Sigmoid colon (tissue), 3 donors: ENCODE data around the gene CANT1.

Source experiments
- POLR2A ChIP-seq, 2 donors: fragments of 450-650 bp; IDR thresholded peaks; one replicate each; pipeline ENCODE4 v1.6.1; 2016; ENCODE audit warnings: antibody characterized with exemption in 2 of 2, mild to moderate bottlenecking in 2 of 2, moderate library complexity in 2 of 2
- TF ChIP-seq, protein P1 (sequence below), 4 experiments: fragments of 450-650 bp in 3 of 4; fragments of 200-600 bp in 1 of 4; IDR thresholded peaks; one replicate each; pipeline ENCODE4 v1.5.1; 2016 to 2019; ENCODE audit warnings: antibody characterized with exemption in 4 of 4, mild to moderate bottlenecking in 3 of 4, moderate library complexity in 2 of 4

DNA sequence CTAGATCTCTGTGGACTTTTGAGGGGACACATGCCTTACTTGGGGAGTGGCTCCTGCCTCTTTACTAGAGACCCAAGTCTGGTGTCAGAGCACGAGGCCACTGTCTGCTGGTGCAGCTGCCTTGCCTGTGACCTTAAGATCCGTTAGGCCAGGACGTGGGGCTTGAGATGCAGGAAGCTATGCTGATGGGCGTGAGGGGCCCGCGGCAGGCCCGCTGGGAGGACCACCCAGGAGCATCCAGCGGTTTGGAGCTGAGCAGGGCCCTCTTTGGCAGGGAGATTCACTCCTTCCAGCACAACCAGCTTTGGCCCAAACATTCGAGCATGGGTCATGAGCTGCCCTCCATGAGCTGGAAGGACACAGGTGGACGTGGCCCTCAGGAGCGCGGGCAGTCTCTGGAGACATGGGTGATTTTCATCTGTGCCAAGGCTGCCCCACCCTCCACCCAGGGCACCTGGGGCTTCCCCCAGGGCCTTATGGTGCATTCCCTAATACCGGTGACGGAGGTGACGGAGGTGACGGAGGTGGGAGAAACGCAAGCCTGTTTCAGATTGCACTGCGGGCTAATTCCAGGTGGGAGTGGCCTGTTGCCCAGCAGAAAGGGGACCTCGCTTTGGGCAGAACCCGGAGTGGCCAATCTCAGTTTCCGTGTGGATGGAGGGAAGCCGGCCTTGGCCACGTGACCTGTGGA, 42.5 kb downstream of the CANT1 start:
- TF ChIP-seq, protein P1, sequence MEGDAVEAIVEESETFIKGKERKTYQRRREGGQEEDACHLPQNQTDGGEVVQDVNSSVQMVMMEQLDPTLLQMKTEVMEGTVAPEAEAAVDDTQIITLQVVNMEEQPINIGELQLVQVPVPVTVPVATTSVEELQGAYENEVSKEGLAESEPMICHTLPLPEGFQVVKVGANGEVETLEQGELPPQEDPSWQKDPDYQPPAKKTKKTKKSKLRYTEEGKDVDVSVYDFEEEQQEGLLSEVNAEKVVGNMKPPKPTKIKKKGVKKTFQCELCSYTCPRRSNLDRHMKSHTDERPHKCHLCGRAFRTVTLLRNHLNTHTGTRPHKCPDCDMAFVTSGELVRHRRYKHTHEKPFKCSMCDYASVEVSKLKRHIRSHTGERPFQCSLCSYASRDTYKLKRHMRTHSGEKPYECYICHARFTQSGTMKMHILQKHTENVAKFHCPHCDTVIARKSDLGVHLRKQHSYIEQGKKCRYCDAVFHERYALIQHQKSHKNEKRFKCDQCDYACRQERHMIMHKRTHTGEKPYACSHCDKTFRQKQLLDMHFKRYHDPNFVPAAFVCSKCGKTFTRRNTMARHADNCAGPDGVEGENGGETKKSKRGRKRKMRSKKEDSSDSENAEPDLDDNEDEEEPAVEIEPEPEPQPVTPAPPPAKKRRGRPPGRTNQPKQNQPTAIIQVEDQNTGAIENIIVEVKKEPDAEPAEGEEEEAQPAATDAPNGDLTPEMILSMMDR (IDR thresholded peaks at IDR 0.05), result no peak
- no peak for TF ChIP-seq POLR2A (IDR thresholded peaks at IDR 0.05)
